Measurements from ENCODE around the gene LGI2. TPM values are rescaled to one million over a fixed set of nuclear protein-coding genes. Genes with fewer than 3 reads are reported as not detected.

The LGI2 gene
- total RNA-seq, 1 donor from 2014 or later, result 0.56 TPM

GRCh38 chr4:25002681-25003080 is 28.1 kb downstream of the LGI2 start:
- TF ChIP-seq EZH2phosphoT487 (IDR thresholded peaks at IDR 0.05), result no peak
- TF ChIP-seq, protein P1, sequence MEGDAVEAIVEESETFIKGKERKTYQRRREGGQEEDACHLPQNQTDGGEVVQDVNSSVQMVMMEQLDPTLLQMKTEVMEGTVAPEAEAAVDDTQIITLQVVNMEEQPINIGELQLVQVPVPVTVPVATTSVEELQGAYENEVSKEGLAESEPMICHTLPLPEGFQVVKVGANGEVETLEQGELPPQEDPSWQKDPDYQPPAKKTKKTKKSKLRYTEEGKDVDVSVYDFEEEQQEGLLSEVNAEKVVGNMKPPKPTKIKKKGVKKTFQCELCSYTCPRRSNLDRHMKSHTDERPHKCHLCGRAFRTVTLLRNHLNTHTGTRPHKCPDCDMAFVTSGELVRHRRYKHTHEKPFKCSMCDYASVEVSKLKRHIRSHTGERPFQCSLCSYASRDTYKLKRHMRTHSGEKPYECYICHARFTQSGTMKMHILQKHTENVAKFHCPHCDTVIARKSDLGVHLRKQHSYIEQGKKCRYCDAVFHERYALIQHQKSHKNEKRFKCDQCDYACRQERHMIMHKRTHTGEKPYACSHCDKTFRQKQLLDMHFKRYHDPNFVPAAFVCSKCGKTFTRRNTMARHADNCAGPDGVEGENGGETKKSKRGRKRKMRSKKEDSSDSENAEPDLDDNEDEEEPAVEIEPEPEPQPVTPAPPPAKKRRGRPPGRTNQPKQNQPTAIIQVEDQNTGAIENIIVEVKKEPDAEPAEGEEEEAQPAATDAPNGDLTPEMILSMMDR (IDR thresholded peaks at IDR 0.05), result no peak
- no peak for TF ChIP-seq EZH2 (IDR thresholded peaks at IDR 0.05)
- DNase-seq (ENCODE audit: low spot score), result no peak
- no peak overlapping the region for H3K4me2 ChIP-seq

DNA sequence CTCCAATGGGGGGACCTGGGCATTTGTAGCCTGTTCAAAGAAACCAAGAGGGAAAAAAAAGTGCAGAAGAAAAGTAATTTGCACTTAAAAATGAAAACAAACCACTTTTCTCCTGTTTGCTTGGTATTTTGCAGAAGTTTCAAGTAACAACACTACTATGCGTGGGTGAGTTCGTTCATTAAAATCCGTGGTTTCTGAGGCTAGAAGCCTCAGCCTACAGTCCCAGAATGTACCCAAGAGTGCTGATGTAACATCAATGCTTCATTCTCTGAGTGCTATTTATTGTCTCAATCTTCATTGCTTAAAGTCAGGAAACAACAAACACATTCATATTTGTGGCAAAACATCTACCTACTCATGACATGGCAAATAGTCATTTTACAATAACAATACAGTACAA is 29.2 kb downstream of the LGI2 start:
- H3K36me3 Mint-ChIP-seq, result peaks cover 7% of the 10 kb centered on the region
- H3K79me2 ChIP-seq (ENCODE audit: low read depth), result no peaks in the 10 kb centered on the region
- H3K9me3 Mint-ChIP-seq, result no peaks in the 10 kb centered on the region
- H2AFZ ChIP-seq (replicated peaks), result no peak overlapping the region
- H3K4me3 Mint-ChIP-seq, result no peak overlapping the region
- no peaks in the 10 kb centered on the region for H4K20me1 ChIP-seq (ENCODE audit: low read depth)
- H3K4me1 ChIP-seq, result peaks cover 18% of the 10 kb centered on the region
- peaks cover 21% of the 10 kb centered on the region for H3K4me1 Mint-ChIP-seq
- TF ChIP-seq EZH2 (IDR thresholded peaks at IDR 0.05) (no peak), EZH2phosphoT487 (IDR thresholded peaks at IDR 0.05) (no peak)
- TF ChIP-seq, protein P1 (IDR thresholded peaks at IDR 0.05), result no peak
- no peak for DNase-seq (ENCODE audit: low spot score)
- H3K27ac Mint-ChIP-seq, result no peak overlapping the region
- H3K4me2 ChIP-seq, result no peak overlapping the region
- no peak overlapping the region for H3K4me3 ChIP-seq
- H3K27me3 ChIP-seq, result no peaks in the 10 kb centered on the region
- no peak overlapping the region for H3K27ac ChIP-seq
- no peaks in the 10 kb centered on the region for H3K36me3 ChIP-seq
- peaks cover 5% of the 10 kb centered on the region for H3K27me3 Mint-ChIP-seq (ENCODE audit: insufficient read depth, low read depth)
- no peaks in the 10 kb centered on the region for H3K9me3 ChIP-seq (ENCODE audit: low read depth)
- H3F3A ChIP-seq (ENCODE audit: low read depth), result no peaks in the 10 kb centered on the region
- H3K9ac ChIP-seq, result no peak overlapping the region

More at GRCh38 chr4:25002681-25003080, 28.1 kb downstream of the LGI2 start:
- peaks cover 21% of the 10 kb centered on the region for H3K4me1 Mint-ChIP-seq
- Histone ChIP-seq H3K36me3 (no peaks in the 10 kb centered on the region), H4K20me1 (ENCODE audit: low read depth) (no peaks in the 10 kb centered on the region), H3K9me3 (ENCODE audit: low read depth) (no peaks in the 10 kb centered on the region), H3K9ac (no peak overlapping the region), H3K27me3 (no peaks in the 10 kb centered on the region), H3K4me1 (peaks cover 18% of the 10 kb centered on the region), H3K4me3 (no peak overlapping the region), H3K27ac (no peak overlapping the region), H3K79me2 (ENCODE audit: low read depth) (no peaks in the 10 kb centered on the region), H2AFZ (replicated peaks) (no peak overlapping the region), H3F3A (ENCODE audit: low read depth) (no peaks in the 10 kb centered on the region)
- peaks cover 5% of the 10 kb centered on the region for H3K27me3 Mint-ChIP-seq (ENCODE audit: insufficient read depth, low read depth)
- H3K36me3 Mint-ChIP-seq, result peaks cover 9% of the 10 kb centered on the region
- no peak overlapping the region for H3K4me3 Mint-ChIP-seq
- no peak overlapping the region for H3K27ac Mint-ChIP-seq
- H3K9me3 Mint-ChIP-seq, result no peaks in the 10 kb centered on the region

GRCh38 chr4:25000639-25001038 is 30.1 kb downstream of the LGI2 start:
- Histone ChIP-seq H3K27me3 (no peaks in the 10 kb centered on the region), H3K4me3 (no peak overlapping the region), H3K36me3 (no peaks in the 10 kb centered on the region), H3K9ac (no peak overlapping the region), H3K27ac (no peak overlapping the region), H4K20me1 (ENCODE audit: low read depth) (no peaks in the 10 kb centered on the region), H3K79me2 (ENCODE audit: low read depth) (no peaks in the 10 kb centered on the region), H3K4me1 (peaks cover 18% of the 10 kb centered on the region), H3K9me3 (ENCODE audit: low read depth) (no peaks in the 10 kb centered on the region), H3F3A (ENCODE audit: low read depth) (no peaks in the 10 kb centered on the region), H3K4me2 (no peak overlapping the region), H2AFZ (replicated peaks) (no peak overlapping the region)
- Mint-ChIP-seq H3K4me1 (peaks cover 21% of the 10 kb centered on the region), H3K27ac (no peak overlapping the region), H3K4me3 (no peak overlapping the region), H3K27me3 (ENCODE audit: insufficient read depth, low read depth) (peaks cover 5% of the 10 kb centered on the region), H3K9me3 (no peaks in the 10 kb centered on the region), H3K36me3 (peaks cover 5% of the 10 kb centered on the region)
- TF ChIP-seq, protein P1 (IDR thresholded peaks at IDR 0.05), result no peak
- TF ChIP-seq EZH2phosphoT487 (IDR thresholded peaks at IDR 0.05) (no peak), EZH2 (IDR thresholded peaks at IDR 0.05) (no peak)
- no peak for DNase-seq (ENCODE audit: low spot score)
